Chondrocyte (in vitro differentiated cells): Measurements from ENCODE around the gene MOB2. TPM values are rescaled to one million over a fixed set of nuclear protein-coding genes. Genes with fewer than 3 reads are reported as not detected.
A peak's percentile ranks its signal among the peaks of the same experiment; 100 is the strongest.

ENCODE experiments used
- DNase-seq: peaks from one replicate; pipeline ENCODE4 v3.0.0; 2021; ENCODE audit warnings: mixed read lengths, low spot score
- H3K27ac Mint-ChIP-seq: one replicate; pipeline ENCODE4 v1.8.0; 2021; ENCODE audit warnings: mild to moderate bottlenecking, moderate library complexity, mixed read lengths; ENCODE audit not compliant: unreplicated experiment
- H3K27me3 Mint-ChIP-seq: 2 replicates; pipeline ENCODE4 v1.8.0; 2021; ENCODE audit warnings: low read depth, mixed read lengths
- H3K36me3 Mint-ChIP-seq: 2 replicates; pipeline ENCODE4 v1.8.0; 2021; ENCODE audit warnings: low read depth, mixed read lengths
- H3K4me1 Mint-ChIP-seq: 2 replicates; pipeline ENCODE4 v1.8.0; 2021; ENCODE audit warnings: low read depth, mild to moderate bottlenecking, mixed read lengths
- H3K4me3 Mint-ChIP-seq: one replicate; pipeline ENCODE4 v1.8.0; 2021; ENCODE audit warnings: mild to moderate bottlenecking, moderate library complexity, mixed read lengths; ENCODE audit not compliant: unreplicated experiment
- H3K9me3 Mint-ChIP-seq: 2 replicates; pipeline ENCODE4 v1.8.0; 2021; ENCODE audit warnings: low read depth, mixed read lengths
- CTCF ChIP-seq: fragments of 200-600 bp; sonication (generic); IDR thresholded peaks from 2 replicates; pipeline ENCODE4 v1.5.0; 2021; ENCODE audit warnings: antibody characterized with exemption, mild to moderate bottlenecking, moderate library complexity
- total RNA-seq: library from RNA; stranded (reverse); gene quantifications from 3 replicates; pipeline ENCODE4 v1.2.1, GENCODE V29; 2021

Gene MOB2
- total RNA-seq, 1 donor from 2014 or later: 28.0 TPM

- TF ChIP-seq CTCF: no peak
- Mint-ChIP-seq H3K4me3 (no peak overlapping the region), H3K4me1 (peaks cover 43% of the 10 kb centered on the region), H3K9me3 (no peaks in the 10 kb centered on the region), H3K36me3 (no peaks in the 10 kb centered on the region), H3K27me3 (no peaks in the 10 kb centered on the region), H3K27ac (no peak overlapping the region)
- peak; percentile 91 for DNase-seq
Measured at GRCh38 chr11:1485504-1485885, 1.1 kb downstream of the MOB2 start.

DNA sequence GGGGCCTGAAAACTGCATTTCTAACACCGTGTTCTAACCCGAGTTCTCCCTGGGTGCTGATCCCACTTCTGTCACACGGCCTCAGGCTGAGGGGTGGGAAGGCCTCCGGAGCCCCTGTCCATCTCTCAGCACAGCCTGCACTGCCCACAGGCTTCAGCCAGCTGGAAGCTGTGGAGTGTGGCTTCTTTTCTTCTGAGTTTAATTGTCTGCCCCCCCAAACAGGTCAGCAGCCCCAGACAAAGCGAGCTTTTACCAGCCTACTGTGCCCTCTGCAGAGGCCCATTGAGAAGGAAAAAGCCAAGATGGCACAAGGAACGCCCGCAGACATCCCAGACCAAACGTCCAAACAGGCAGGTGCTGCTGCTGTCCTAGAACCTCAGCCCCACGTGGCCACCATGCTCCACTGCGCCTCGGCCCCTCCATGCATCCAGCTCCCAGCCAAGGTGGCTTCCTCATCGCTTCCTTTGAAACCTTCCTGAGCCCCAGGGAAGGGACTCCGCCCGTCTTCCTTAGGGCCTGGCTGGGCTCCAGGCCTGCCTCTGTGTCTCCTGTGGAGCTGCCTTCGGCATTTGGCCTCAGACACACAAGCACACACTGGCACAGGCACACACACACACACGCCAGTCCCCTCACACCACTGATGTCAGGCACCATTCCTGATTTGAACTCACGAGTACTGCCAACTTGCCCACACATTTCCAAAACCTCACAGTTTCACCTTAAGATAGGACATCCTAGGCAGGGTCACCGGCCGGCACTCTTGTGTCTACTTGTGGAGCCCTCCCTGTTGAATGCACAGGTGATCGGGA is 1.7 kb downstream of the MOB2 start:
- Mint-ChIP-seq H3K4me1 (peaks cover 43% of the 10 kb centered on the region), H3K9me3 (no peaks in the 10 kb centered on the region), H3K4me3 (no peak overlapping the region), H3K36me3 (no peaks in the 10 kb centered on the region), H3K27me3 (no peaks in the 10 kb centered on the region), H3K27ac (no peak overlapping the region)
- no peak for TF ChIP-seq CTCF
- peak; percentile 52 for DNase-seq

DNA sequence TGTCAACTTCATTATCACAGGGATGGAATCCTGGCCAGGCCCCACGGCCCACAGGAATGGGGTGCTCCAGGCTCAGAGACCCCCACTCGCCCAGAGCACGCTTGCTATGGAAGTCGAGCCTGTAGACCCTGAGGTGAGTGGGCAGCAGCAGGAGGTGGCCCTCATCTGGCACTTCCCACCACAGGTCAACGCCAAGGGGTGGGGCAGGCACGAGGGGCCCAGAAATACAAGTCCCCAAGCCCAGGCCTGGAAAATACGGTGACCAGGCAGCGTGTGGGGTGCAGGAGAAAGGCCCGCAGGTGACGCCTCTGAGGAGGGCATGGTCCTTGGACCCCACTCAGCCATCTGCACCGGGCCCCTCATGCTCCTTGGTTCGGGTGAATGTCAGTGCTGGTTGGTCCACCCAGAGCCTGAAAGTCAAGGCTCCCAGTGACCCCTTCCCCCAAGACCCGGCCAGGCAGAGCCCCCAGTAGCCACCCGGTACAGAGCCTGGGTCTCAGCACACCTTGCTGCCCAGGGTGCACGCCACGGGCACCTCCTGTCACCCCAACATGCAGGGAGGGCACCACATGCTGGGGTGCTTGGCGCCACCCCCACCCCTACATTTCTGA is 2.4 kb downstream of the MOB2 start:
- H3K36me3 Mint-ChIP-seq: peaks cover 1% of the 10 kb centered on the region
- peaks cover 41% of the 10 kb centered on the region for H3K4me1 Mint-ChIP-seq
- H3K27me3 Mint-ChIP-seq: no peaks in the 10 kb centered on the region
- H3K4me3 Mint-ChIP-seq: no peak overlapping the region
- DNase-seq: peak; percentile 79
- H3K27ac Mint-ChIP-seq: no peak overlapping the region
- no peaks in the 10 kb centered on the region for H3K9me3 Mint-ChIP-seq
- TF ChIP-seq CTCF: no peak

- no peak for DNase-seq
- Mint-ChIP-seq H3K4me3 (no peak overlapping the region), H3K4me1 (peaks cover 39% of the 10 kb centered on the region), H3K27me3 (no peaks in the 10 kb centered on the region), H3K36me3 (peaks cover 4% of the 10 kb centered on the region), H3K9me3 (no peaks in the 10 kb centered on the region), H3K27ac (no peak overlapping the region)
- no peak for TF ChIP-seq CTCF
Measured at GRCh38 chr11:1483445-1483961, 3.1 kb downstream of the MOB2 start.

DNA sequence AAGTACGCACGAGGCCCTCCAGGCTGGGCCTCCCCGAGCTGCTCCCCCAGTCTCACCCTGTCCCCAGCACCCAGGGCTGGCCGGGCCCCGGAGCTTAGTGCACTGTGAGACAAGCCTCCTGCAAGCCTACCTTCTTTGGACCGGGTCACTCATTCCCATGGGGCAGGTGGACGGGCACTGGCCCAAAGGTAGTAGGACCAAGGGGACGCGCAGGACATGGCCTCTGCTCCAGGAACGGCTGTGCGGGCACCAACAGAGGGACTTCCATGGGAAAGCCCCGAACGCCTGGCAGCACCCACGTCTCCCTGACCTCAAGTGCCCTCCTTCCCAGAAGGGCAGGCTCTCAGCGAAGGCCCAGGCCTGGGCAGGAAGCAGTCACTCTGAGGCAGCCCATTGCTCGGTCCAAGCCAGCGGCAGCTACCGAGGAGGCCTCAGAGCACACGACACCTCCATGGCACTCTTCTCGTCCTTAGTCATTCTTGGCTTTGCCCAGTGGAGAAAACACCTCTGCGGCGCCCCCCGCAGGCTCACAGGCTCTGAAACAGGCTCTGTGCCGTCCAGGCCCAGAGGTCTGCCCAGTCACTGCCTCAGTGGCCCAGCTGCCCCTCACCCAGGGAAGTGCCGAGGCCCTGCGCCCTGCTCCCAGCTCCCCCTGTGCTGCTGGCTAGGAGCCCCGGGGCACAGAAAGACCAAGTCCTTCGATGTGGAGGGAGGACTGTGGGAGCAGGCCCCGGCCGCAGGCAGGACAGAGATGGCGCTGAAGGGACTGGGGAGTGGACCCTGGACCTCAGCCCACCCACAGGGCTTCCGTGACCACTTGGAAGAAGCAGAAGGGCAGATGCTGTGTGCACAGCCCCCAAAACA is 3.8 kb downstream of the MOB2 start:
- peak; percentile 18 for TF ChIP-seq CTCF
- Mint-ChIP-seq H3K27ac (no peak overlapping the region), H3K27me3 (no peaks in the 10 kb centered on the region), H3K4me1 (peaks cover 33% of the 10 kb centered on the region), H3K4me3 (no peak overlapping the region), H3K36me3 (peaks cover 7% of the 10 kb centered on the region), H3K9me3 (no peaks in the 10 kb centered on the region)
- peak; percentile 93 for DNase-seq
